OCI-LY1 (cell line): ENCODE data around the gene KCNMA1.

Experiments
- EZH2 ChIP-seq: fragments of 200-600 bp; sonication (generic), shearing (Covaris generic); IDR thresholded peaks from 2 replicates; pipeline ENCODE4 v1.8.0; 2017; ENCODE audit warnings: borderline replicate concordance, mixed run types, mild to moderate bottlenecking, antibody characterized with exemption, low read length, moderate library complexity, mixed read lengths
- TF ChIP-seq, protein P1 (sequence below): fragments of 200-600 bp; sonication (generic), shearing (Covaris generic); IDR thresholded peaks from 2 replicates; pipeline ENCODE4 v1.5.1; 2017; ENCODE audit warnings: mild to moderate bottlenecking, antibody characterized with exemption, low read length, moderate library complexity, mixed read lengths

DNA sequence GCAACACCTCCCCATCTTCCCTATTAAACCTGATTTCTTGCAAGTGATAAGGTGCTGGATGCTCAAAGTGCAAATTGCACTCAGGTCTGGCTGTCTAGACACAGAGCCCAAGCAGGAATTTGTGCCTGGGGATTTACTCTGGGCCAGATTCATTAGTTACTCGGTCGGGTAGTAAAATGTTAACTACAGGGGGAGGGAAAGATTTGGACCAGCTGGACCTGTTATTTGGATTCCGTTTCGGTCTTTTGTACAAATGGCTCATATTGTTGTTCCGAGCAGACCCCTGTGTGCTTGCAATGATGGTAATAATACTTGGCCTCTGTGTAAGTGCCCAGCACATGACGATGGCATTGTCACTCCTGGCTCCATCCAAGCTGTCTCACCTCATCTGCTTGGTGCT lies 609.6 kb downstream of the KCNMA1 start:
- TF ChIP-seq, protein P1, sequence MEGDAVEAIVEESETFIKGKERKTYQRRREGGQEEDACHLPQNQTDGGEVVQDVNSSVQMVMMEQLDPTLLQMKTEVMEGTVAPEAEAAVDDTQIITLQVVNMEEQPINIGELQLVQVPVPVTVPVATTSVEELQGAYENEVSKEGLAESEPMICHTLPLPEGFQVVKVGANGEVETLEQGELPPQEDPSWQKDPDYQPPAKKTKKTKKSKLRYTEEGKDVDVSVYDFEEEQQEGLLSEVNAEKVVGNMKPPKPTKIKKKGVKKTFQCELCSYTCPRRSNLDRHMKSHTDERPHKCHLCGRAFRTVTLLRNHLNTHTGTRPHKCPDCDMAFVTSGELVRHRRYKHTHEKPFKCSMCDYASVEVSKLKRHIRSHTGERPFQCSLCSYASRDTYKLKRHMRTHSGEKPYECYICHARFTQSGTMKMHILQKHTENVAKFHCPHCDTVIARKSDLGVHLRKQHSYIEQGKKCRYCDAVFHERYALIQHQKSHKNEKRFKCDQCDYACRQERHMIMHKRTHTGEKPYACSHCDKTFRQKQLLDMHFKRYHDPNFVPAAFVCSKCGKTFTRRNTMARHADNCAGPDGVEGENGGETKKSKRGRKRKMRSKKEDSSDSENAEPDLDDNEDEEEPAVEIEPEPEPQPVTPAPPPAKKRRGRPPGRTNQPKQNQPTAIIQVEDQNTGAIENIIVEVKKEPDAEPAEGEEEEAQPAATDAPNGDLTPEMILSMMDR, result no peak
- no peak for TF ChIP-seq EZH2
